ENCODE data around the gene PCDH10.
"Not testable (repeated sequence)": the region's sequence is repeated elsewhere in the genome, so short reads cannot be mapped to it uniquely, and the experiment has no call there.

PCDH10 gene

GRCh38 chr4:133189147-133189517 lies 40.0 kb downstream of the PCDH10 start:
- H3K9me3 ChIP-seq (ENCODE audit: low read length) = no peaks in the 10 kb centered on the region
- H3K4me3 ChIP-seq (ENCODE audit: low read length) = no peak overlapping the region
- no peaks in the 10 kb centered on the region for H3K27me3 ChIP-seq (ENCODE audit: insufficient read depth, low read length)

DNA sequence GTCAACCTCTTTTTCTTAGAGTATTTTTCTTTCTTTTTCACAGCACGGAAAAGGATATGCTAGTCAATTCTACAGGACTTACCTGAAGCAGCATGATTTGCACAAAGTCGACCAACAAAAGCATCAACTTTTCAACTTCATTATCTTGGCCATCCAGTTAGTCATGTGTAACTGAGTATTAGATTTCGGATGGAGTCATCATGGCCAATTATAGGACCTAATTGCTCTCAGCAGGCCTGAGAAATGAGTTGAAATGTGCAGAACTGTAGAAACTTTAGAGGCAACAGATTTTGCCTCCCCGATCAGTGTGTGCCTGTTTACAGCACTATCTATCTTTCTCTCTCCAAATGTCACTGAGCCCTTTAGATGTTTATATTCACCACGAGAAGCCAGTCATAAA lies 41.0 kb downstream of the PCDH10 start:
- H2AFZ ChIP-seq (ENCODE audit: low read depth, low read length) = no peak overlapping the region
- H3K4me3 ChIP-seq (ENCODE audit: low read length) = no peak overlapping the region
- H3K36me3 ChIP-seq (ENCODE audit: insufficient read depth, low read length) = no peaks in the 10 kb centered on the region
- no peaks in the 10 kb centered on the region for H3K27me3 ChIP-seq (ENCODE audit: insufficient read depth, low read length)
- no peaks in the 10 kb centered on the region for H3K4me1 ChIP-seq (ENCODE audit: insufficient read depth, low read length)
- H3K9me3 ChIP-seq (ENCODE audit: low read length) = no peaks in the 10 kb centered on the region

More at GRCh38 chr4:133189147-133189517, 40.0 kb downstream of the PCDH10 start:
- H3K4me1 ChIP-seq (ENCODE audit: insufficient read depth, low read length) = no peaks in the 10 kb centered on the region
- H3K36me3 ChIP-seq (ENCODE audit: insufficient read depth, low read length) = no peaks in the 10 kb centered on the region
- no peak overlapping the region for H2AFZ ChIP-seq (ENCODE audit: low read depth, low read length)

DNA sequence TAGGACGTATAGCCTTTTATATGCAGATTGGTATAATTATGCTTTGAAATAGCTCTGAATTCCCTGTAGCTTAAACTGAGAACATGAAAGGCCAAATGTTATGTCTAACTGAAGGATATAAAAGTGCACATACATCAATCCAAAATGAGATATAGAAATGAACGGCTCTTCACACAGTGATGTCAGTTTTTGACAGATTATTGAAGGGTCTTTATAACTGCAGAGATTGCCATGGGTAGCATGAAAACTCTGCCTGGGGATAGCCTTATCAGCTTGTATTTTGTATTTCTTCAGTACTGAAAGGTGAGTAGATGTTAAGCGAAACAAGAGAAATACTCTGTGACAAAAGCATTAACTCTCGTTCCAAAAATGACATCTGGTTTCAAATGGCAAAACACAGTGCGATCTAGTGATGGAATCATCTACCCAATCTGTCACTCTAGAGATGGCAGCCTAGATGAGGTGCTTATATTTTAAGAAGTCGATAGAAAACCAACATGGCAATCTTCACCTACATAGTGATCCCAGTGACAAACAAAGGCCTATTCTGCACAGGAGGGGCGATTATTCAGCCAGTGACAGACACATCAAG lies 59.7 kb downstream of the PCDH10 start:
- no peaks in the 10 kb centered on the region for H3K9me3 ChIP-seq (ENCODE audit: low read length)
- H3K36me3 ChIP-seq (ENCODE audit: insufficient read depth, low read length) = no peaks in the 10 kb centered on the region
- no peak overlapping the region for H2AFZ ChIP-seq (ENCODE audit: low read depth, low read length)
- no peak overlapping the region for H3K4me3 ChIP-seq (ENCODE audit: low read length)
- no peaks in the 10 kb centered on the region for H3K27me3 ChIP-seq (ENCODE audit: insufficient read depth, low read length)
- H3K4me1 ChIP-seq (ENCODE audit: insufficient read depth, low read length) = peaks cover 2% of the 10 kb centered on the region

DNA sequence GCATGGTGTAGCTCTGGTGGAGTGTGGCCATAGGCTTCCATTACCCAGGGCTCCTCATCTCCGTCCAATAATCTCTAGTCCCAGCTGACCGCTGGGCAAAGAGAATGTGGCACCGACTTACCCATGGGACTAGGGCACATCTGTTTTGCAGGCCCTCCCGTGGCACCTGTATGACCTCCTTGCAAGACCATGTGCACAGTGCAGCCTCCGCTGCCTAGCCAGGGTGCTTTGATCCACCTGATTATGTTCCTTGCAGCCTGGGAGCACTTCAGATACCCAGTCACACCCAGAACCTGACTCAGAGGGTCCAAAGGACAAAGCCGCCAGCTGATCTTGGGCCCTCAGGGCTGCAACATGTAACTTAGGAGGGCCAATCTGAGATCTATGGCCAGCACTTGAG lies 84.8 kb downstream of the PCDH10 start:
- no peaks in the 10 kb centered on the region for H3K9me3 ChIP-seq (ENCODE audit: low read length)
- H3K27me3 ChIP-seq (ENCODE audit: insufficient read depth, low read length) = no peaks in the 10 kb centered on the region
- H3K36me3 ChIP-seq (ENCODE audit: insufficient read depth, low read length) = no peaks in the 10 kb centered on the region
- H3K4me3 ChIP-seq (ENCODE audit: low read length) = no peak overlapping the region
- H3K4me1 ChIP-seq (ENCODE audit: insufficient read depth, low read length) = no peaks in the 10 kb centered on the region
- H2AFZ ChIP-seq (ENCODE audit: low read depth, low read length) = no peak overlapping the region

- H3K27me3 ChIP-seq (ENCODE audit: insufficient read depth, low read length); H3K4me1 ChIP-seq (ENCODE audit: insufficient read depth, low read length); H3K9me3 ChIP-seq (ENCODE audit: low read length); H3K4me3 ChIP-seq (ENCODE audit: low read length); H2AFZ ChIP-seq (ENCODE audit: low read depth, low read length); H3K36me3 ChIP-seq (ENCODE audit: insufficient read depth, low read length): not testable (repeated sequence)
Measured at GRCh38 chr4:133240451-133240850, 91.4 kb downstream of the PCDH10 start.

All from neuron (in vitro differentiated cells).